Endothelial cell of umbilical vein (primary cell): ENCODE results near the gene MT1F. TPM values are rescaled to one million over a fixed set of nuclear protein-coding genes. Genes with fewer than 3 reads are reported as not detected.

Experiments
- BruUV-seq: library from RNA; stranded (reverse); fragments of 400-500 nt; replicated peaks from 2 replicates; lab custom pipeline; 2021; lab: Mats Ljungman, UMichigan
- CTCF ChIA-PET: fragments of 300-600, 350-600 bp; sonication (Branson Sonifier 250); formaldehyde crosslinking; loops from one replicate; lab custom pipeline; 2021; ENCODE audit warnings: antibody characterized with exemption, inconsistent platforms; lab: Charles Lee
- POLR2A ChIA-PET: fragments of 300-600, 350-600 bp; sonication (Branson Sonifier 250); formaldehyde crosslinking; loops from one replicate; lab custom pipeline; 2021; ENCODE audit warnings: antibody characterized with exemption, inconsistent platforms; lab: Charles Lee
- DNase-seq: peaks from one replicate; pipeline ENCODE4 v3.0.0-alpha.2; 2011; ENCODE audit warnings: low read depth, low spot score
- FAIRE-seq: peaks from 2 replicates; lab custom pipeline; 2011; peaks lifted over from hg19 to GRCh38; lab: Jason Lieb, UNC
- H2AFZ ChIP-seq: 2 replicates; pipeline ENCODE4 v1.6.0; 2012; ENCODE audit warnings: low read depth, low read length, control low read depth, inconsistent platforms
- H3K27ac ChIP-seq: 2 replicates; pipeline ENCODE4 v1.5.1; 2011; ENCODE audit warnings: low read depth, mild to moderate bottlenecking, control low read depth, low read length, moderate library complexity; ENCODE audit not compliant: insufficient read depth
- H3K27me3 ChIP-seq, 2 experiments: 2 replicates each; pipeline versions ENCODE4 v1.6.0 to v1.6.1; 2011; ENCODE audit warnings: low read length in 2 of 2, mixed read lengths in 1 of 2; ENCODE audit not compliant: control insufficient read depth in 2 of 2, insufficient read depth in 2 of 2
- H3K36me3 ChIP-seq, 2 experiments: 2 replicates in 1 of 2; 3 replicates in 1 of 2; pipeline ENCODE4 v1.5.1; 2011; ENCODE audit warnings: low read length in 2 of 2, mild to moderate bottlenecking in 1 of 2, moderate library complexity in 1 of 2; ENCODE audit not compliant: control insufficient read depth in 2 of 2, insufficient read depth in 2 of 2; ENCODE audit errors: extremely low read depth in 1 of 2
- H3K4me1 ChIP-seq: 3 replicates; pipeline ENCODE4 v1.5.1; 2011; ENCODE audit warnings: mild to moderate bottlenecking, low read length; ENCODE audit not compliant: control insufficient read depth, insufficient read depth; ENCODE audit errors: extremely low read depth
- H3K4me2 ChIP-seq: 2 replicates; pipeline ENCODE4 v1.6.1; 2011; ENCODE audit warnings: low read length, control low read depth, mixed read lengths; ENCODE audit not compliant: insufficient read depth
- H3K4me3 ChIP-seq, 3 experiments: fragments of 200-600 bp in 1 of 3; sonication (generic), shearing (Covaris generic) in 1 of 3; replicated peaks in 1 of 3; 2 replicates each; pipeline ENCODE4 v1.5.1; 2011 to 2016; ENCODE audit warnings: control low read depth in 3 of 3, low read length in 3 of 3, mild to moderate bottlenecking in 2 of 3, inconsistent platforms in 1 of 3, low read depth in 1 of 3, moderate library complexity in 1 of 3; ENCODE audit not compliant: insufficient read depth in 1 of 3
- H3K79me2 ChIP-seq: 2 replicates; pipeline ENCODE4 v1.6.0; 2012; ENCODE audit warnings: low read length, inconsistent platforms; ENCODE audit not compliant: control insufficient read depth, insufficient read depth
- H3K9ac ChIP-seq: replicated peaks from 2 replicates; pipeline ENCODE3; 2011; ENCODE audit warnings: low read length, control low read depth; ENCODE audit not compliant: insufficient read depth; ENCODE audit errors: extremely low read depth
- H3K9me1 ChIP-seq: replicated peaks from 3 replicates; pipeline ENCODE4 v1.6.0; 2011; ENCODE audit warnings: mild to moderate bottlenecking, low read length; ENCODE audit not compliant: control insufficient read depth, insufficient read depth; ENCODE audit errors: extremely low read depth
- H3K9me3 ChIP-seq: replicated peaks from 2 replicates; pipeline ENCODE4 v1.5.1; 2012; ENCODE audit warnings: low read length, inconsistent platforms; ENCODE audit not compliant: control insufficient read depth, insufficient read depth
- H4K20me1 ChIP-seq: replicated peaks from 2 replicates; pipeline ENCODE3; 2011; ENCODE audit warnings: mild to moderate bottlenecking, low read length; ENCODE audit not compliant: control insufficient read depth, insufficient read depth; ENCODE audit errors: extremely low read depth
- CTCF ChIP-seq, 2 donors: IDR thresholded peaks; 1 replicate in 1 of 2; 2 replicates in 1 of 2; pipeline ENCODE4 v1.5.1; 2011; ENCODE audit warnings: low read length in 2 of 2, mild to moderate bottlenecking in 2 of 2, moderate library complexity in 2 of 2, control low read depth in 1 of 2, inconsistent platforms in 1 of 2, low read depth in 1 of 2; ENCODE audit not compliant: insufficient read depth in 1 of 2; ENCODE audit errors: extremely low read depth in 1 of 2
- EZH2 ChIP-seq: IDR thresholded peaks from 2 replicates; pipeline ENCODE4 v1.6.1; 2012; ENCODE audit warnings: borderline replicate concordance, low read depth, mild to moderate bottlenecking, moderate library complexity, low read length, inconsistent platforms; ENCODE audit not compliant: severe bottlenecking
- FOS ChIP-seq: IDR thresholded peaks from 2 replicates; pipeline ENCODE4 v1.6.1; 2011; ENCODE audit warnings: mild to moderate bottlenecking, low read length, moderate library complexity, borderline replicate concordance; ENCODE audit not compliant: insufficient read depth
- GATA2 ChIP-seq: IDR thresholded peaks from 2 replicates; pipeline ENCODE4 v1.7.0; 2011; ENCODE audit warnings: low read depth, mild to moderate bottlenecking, moderate library complexity, mixed read lengths, low read length; ENCODE audit not compliant: insufficient read length, insufficient read depth
- JUN ChIP-seq: IDR thresholded peaks from 2 replicates; pipeline ENCODE4 v1.6.1; 2011; ENCODE audit warnings: borderline replicate concordance, low read depth; ENCODE audit not compliant: insufficient read length, insufficient read depth
- MYC ChIP-seq: IDR thresholded peaks from one replicate; pipeline ENCODE4 v1.6.1; 2011; ENCODE audit warnings: mild to moderate bottlenecking, low read depth, low read length
- POLR2A ChIP-seq: IDR thresholded peaks from 2 replicates; pipeline ENCODE4 v1.6.1; 2012; ENCODE audit warnings: low read depth, mild to moderate bottlenecking, control low read depth, low read length
- POLR2AphosphoS5 ChIP-seq: IDR thresholded peaks from 2 replicates; pipeline ENCODE4 v1.6.1; 2012; ENCODE audit warnings: low read depth, mild to moderate bottlenecking, control low read depth, low read length, moderate library complexity; ENCODE audit not compliant: insufficient read depth
- dilution Hi-C: fragments of 300-500 bp; cut with MboI; formaldehyde crosslinking; loops from one replicate; pipeline ENCODE4 v1.15.0; 2019; ENCODE audit warnings: low sequenced_read_pairs; ENCODE audit not compliant: extremely low pct_ligation_motif_present
- intact Hi-C: fragments of 100-400 bp; cut with micrococcal nuclease; formaldehyde crosslinking; loops from one replicate; pipeline ENCODE4 v1.10.0; 2022
- polyA plus RNA-seq, 4 experiments: library from polyadenylated mRNA; depleted of rRNA in 3 of 4; stranded (reverse) in 3 of 4; unstranded in 1 of 4; fragments of >200 nt; gene quantifications; 2 replicates each; pipeline versions ENCODE4 v1.2.1 to v1.2.3, GENCODE V29; 2011 to 2012; ENCODE audit warnings: missing spikeins in 1 of 4
- total RNA-seq: library from RNA; stranded (reverse); gene quantifications from 2 replicates; pipeline ENCODE4 v1.2.3, GENCODE V29; 2021
- TF ChIP-seq, protein P1 (sequence below): IDR thresholded peaks from 2 replicates; pipeline ENCODE4 v1.6.1; 2011; ENCODE audit not compliant: insufficient read depth, insufficient read length

Gene MT1F
- total and polyA plus RNA-seq, 2 donors (not counting 3 experiments of a cell fraction or from before 2014, with no cell fraction given), result 2.2 to 2.6 TPM

DNA sequence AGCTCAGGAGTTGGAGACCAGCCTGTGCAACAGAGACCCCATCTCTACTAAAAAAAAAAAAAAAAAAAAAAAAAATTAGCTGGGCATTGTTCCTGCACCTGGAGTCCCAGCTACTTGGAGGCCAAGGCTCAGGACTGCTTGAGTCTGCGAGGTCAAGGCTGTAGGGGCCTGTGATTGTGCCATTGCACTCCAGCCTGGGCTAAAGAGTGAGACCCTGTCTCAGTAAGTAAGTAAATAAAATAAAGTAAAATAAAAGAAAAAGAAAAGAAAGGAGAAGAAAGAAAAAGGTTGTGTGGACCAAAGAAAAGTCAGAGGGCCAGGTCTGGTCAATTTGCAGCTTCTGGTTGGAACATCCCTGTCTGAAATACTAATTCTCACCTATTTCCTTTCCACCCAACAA is 42.9 kb downstream of the MT1F start:
- no TSS peak for BruUV-seq
- Histone ChIP-seq H3K9me3 (no peaks in the 10 kb centered on the region), H3K4me2 (no peak overlapping the region), H3K27me3 (no peaks in the 10 kb centered on the region), H3K36me3 (no peaks in the 10 kb centered on the region), H3K9me1 (no peaks in the 10 kb centered on the region), H4K20me1 (no peaks in the 10 kb centered on the region), H3K4me1 (no peaks in the 10 kb centered on the region), H3K79me2 (no peaks in the 10 kb centered on the region), H3K27ac (no peak overlapping the region), H3K4me3 (no peak overlapping the region), H2AFZ (no peak overlapping the region), H3K9ac (no peak overlapping the region)
- FAIRE-seq (no peak), DNase-seq (no peak)
- POLR2A ChIA-PET, result interaction anchor here (1.4 kb wide), 1 partner anchor 83 kb away, joined by 3 read pairs; no protein-coding TSS in a partner anchor
- intact Hi-C loops, result loop anchor here (10.0 kb wide), 2 partner anchors 226 to 386 kb away; no protein-coding TSS in a partner anchor
- dilution Hi-C loops, result no loop called here
- TF ChIP-seq CTCF (IDR thresholded peaks at IDR 0.05; ENCODE audit: extremely low read depth in 1 of 2, insufficient read depth in 1 of 2, low read depth in 1 of 2, low read length in 2 of 2) (no peak), MYC (no peak), FOS (no peak), JUN (no peak), POLR2A (no peak), POLR2AphosphoS5 (no peak), EZH2 (no peak), GATA2 (no peak)
- TF ChIP-seq, protein P1, sequence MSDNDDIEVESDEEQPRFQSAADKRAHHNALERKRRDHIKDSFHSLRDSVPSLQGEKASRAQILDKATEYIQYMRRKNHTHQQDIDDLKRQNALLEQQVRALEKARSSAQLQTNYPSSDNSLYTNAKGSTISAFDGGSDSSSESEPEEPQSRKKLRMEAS, result no peak
- CTCF ChIA-PET, result interaction anchor here (0.6 to 4.3 kb wide), 20 partner anchors 10 to 1653 kb away, joined by 3 to 142 read pairs (median 7); partner anchors contain the start of genes MT1A and MT1E
